Peyer's patch (tissue), 4 donors: ENCODE measurements around the gene KRT7. TPM values are rescaled to one million over a fixed set of nuclear protein-coding genes. Genes with fewer than 3 reads are reported as not detected.

Source experiments
- DNase-seq, 3 donors: peaks; one replicate each; pipeline ENCODE4 v3.0.0-alpha.2; 2017 to 2019
- H3K27ac ChIP-seq, 4 donors: fragments of 200-600 bp; sonication (generic); one replicate each; pipeline ENCODE4 v1.5.1; 2016 to 2019
- H3K27me3 ChIP-seq, 2 donors: fragments of 200-600 bp; sonication (generic); one replicate each; pipeline ENCODE4 v1.5.1; 2019
- H3K36me3 ChIP-seq, 3 donors: fragments of 200-600 bp; sonication (generic); one replicate each; pipeline ENCODE4 v1.5.1; 2016 to 2019
- H3K4me1 ChIP-seq, 4 donors: fragments of 200-600 bp; sonication (generic); one replicate each; pipeline ENCODE4 v1.5.1; 2016 to 2019
- H3K4me3 ChIP-seq, 4 donors: fragments of 200-600 bp; sonication (generic); 1 replicate in 3 of 4; 2 replicates in 1 of 4; pipeline ENCODE4 v1.5.1; 2016 to 2019; ENCODE audit warnings: mild to moderate bottlenecking in 1 of 4
- H3K9me3 ChIP-seq, 4 donors: fragments of 200-600 bp; sonication (generic); one replicate each; pipeline ENCODE4 v1.5.1; 2016 to 2019; ENCODE audit warnings: mild to moderate bottlenecking in 1 of 4
- POLR2A ChIP-seq, 2 donors: fragments of 450-650 bp; IDR thresholded peaks; one replicate each; pipeline ENCODE4 v1.5.1; 2017; ENCODE audit warnings: antibody characterized with exemption in 2 of 2, mild to moderate bottlenecking in 2 of 2, moderate library complexity in 2 of 2
- total RNA-seq, 4 donors: library from RNA; depleted of rRNA; stranded (reverse); fragments of >200 nt; gene quantifications; one replicate each; pipeline ENCODE4 v1.1.0, GENCODE V29; 2016
- TF ChIP-seq, protein P1 (sequence below), 6 experiments: fragments of 450-650 bp in 4 of 6; fragments of 200-600 bp in 2 of 6; sonication (generic) in 1 of 6; IDR thresholded peaks; one replicate each; pipeline ENCODE4 v1.5.1; 2017 to 2019; ENCODE audit warnings: antibody characterized with exemption in 6 of 6, mild to moderate bottlenecking in 3 of 6, moderate library complexity in 1 of 6

The KRT7 gene
- total RNA-seq, 4 donors from 2014 or later = 0.67 to 1.2 TPM; not detected in 2

DNA sequence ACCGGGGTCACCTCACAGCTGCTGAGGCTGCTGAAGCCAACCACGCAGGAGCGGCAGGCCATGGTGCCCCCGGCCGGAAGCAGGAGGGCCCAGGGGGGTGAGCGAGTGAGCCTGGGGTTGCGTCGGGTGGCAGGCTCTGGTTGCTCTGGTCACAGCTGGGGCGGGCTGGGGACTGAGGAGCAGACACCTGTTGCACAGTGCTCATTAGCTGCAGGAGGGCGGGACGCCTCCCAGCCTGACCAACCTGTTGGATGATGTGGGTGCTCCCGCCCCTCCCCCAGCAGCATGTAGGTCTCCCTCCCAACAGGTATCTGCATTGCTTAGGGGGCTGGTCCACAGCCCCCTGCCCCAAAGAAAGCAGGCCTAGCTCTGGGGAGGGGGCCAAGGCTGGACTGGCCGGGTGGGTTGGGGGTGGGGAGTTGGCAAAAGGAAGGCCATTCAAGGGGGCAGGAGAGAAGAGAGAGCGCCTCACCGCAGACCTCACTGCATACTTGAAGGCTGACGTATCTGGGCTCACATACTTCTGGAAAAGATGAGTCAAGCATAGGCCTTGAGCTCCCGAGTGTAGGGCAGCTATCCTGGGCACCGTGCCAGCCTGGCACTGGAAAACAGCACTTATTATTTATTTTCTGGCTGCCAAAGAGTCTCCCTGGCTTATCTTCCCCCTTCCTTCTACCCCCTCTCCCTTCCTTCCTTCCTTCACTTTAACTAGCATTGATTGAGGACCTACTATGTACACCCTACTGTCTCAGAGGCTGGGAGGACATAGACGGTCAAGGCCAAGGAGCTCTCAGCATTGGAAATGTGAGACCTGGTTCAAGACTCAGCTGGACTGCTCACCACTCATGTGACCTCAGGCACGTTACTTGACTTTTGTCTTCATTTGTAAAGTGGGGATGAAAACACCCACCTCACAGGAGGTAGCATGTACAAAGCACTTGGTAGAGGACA lies 40.9 kb upstream of the KRT7 start, which contains the start of gene KRT80:
Gene KRT80 (minus strand): TSS at position 174 of the 951 bp plus-strand sequence. CDS start 112 bp downstream, at position 62.
- TF ChIP-seq, protein P1, sequence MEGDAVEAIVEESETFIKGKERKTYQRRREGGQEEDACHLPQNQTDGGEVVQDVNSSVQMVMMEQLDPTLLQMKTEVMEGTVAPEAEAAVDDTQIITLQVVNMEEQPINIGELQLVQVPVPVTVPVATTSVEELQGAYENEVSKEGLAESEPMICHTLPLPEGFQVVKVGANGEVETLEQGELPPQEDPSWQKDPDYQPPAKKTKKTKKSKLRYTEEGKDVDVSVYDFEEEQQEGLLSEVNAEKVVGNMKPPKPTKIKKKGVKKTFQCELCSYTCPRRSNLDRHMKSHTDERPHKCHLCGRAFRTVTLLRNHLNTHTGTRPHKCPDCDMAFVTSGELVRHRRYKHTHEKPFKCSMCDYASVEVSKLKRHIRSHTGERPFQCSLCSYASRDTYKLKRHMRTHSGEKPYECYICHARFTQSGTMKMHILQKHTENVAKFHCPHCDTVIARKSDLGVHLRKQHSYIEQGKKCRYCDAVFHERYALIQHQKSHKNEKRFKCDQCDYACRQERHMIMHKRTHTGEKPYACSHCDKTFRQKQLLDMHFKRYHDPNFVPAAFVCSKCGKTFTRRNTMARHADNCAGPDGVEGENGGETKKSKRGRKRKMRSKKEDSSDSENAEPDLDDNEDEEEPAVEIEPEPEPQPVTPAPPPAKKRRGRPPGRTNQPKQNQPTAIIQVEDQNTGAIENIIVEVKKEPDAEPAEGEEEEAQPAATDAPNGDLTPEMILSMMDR (IDR thresholded peaks at IDR 0.05) = no peak
- peak in 1 of 2 donors; percentile 21 for TF ChIP-seq POLR2A (IDR thresholded peaks at IDR 0.05)
- Histone ChIP-seq H3K27me3 (no peaks in the 10 kb centered on the region), H3K4me1 (peaks cover 0 to 25% (median 3%) of the 10 kb centered on the region in 4 donors), H3K9me3 (no peaks in the 10 kb centered on the region), H3K4me3 (peak within 1 kb of the TSS in 1 of 4 donors; percentile 20), H3K36me3 (no peaks in the 10 kb centered on the region), H3K27ac (peak within 1 kb of the TSS in 2 of 4 donors; percentile 72 to 82)
- peak; percentile 25 to 91 (median 88) for DNase-seq

DNA sequence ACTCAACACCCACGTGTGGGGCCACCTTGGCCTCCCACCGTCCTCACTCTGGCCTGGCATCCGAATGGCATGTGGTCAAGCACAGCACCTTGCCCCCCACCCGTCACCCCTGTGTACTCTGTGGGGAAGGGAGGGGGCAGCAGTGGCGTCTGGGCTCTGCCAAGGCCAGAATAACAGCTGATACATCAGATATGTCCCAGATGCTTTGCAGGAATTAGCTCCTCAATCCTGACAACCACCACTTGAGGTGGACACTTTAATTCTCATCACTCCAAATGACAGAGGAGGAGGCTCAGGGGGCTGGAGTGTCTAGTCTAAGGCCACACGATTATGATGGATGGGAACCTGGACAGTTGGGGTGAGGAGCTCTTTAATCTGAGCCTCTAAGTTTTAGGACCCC lies 39.5 kb upstream of the KRT7 start:
- no peaks in the 10 kb centered on the region for H3K9me3 ChIP-seq
- no peak overlapping the region for H3K4me3 ChIP-seq
- no peak for TF ChIP-seq POLR2A (IDR thresholded peaks at IDR 0.05)
- TF ChIP-seq, protein P1 (IDR thresholded peaks at IDR 0.05) = no peak
- no peak for DNase-seq
- no peaks in the 10 kb centered on the region for H3K27me3 ChIP-seq
- no peak overlapping the region for H3K27ac ChIP-seq
- no peaks in the 10 kb centered on the region for H3K36me3 ChIP-seq
- peaks cover 0 to 25% (median 3%) of the 10 kb centered on the region in 4 donors for H3K4me1 ChIP-seq

DNA sequence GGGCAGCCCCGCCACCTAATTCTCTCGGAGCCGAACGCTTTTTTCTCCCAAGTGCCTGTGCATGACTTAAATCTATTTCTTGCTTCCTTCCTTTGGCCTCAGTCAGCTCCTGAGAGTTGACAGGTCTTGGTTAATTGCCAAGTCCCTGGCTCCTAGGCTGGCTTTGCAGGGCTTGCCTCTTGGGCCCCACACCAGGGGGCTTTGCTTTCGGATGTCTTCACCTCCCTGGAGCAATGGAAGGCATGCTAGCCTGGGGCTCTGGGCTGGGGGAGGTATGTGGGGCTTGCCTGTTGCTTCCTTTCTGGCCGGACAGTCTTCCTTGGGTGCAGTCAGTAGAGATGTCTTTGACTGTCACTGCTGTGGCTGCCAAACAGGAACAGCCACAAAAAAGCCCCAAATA lies 39.1 kb upstream of the KRT7 start:
- H3K27ac ChIP-seq = no peak overlapping the region
- peaks cover 0 to 25% (median 3%) of the 10 kb centered on the region in 4 donors for H3K4me1 ChIP-seq
- no peak overlapping the region for H3K4me3 ChIP-seq
- no peaks in the 10 kb centered on the region for H3K27me3 ChIP-seq
- TF ChIP-seq, protein P1 (IDR thresholded peaks at IDR 0.05) = no peak
- TF ChIP-seq POLR2A (IDR thresholded peaks at IDR 0.05) = no peak
- no peaks in the 10 kb centered on the region for H3K9me3 ChIP-seq
- DNase-seq = no peak
- H3K36me3 ChIP-seq = no peaks in the 10 kb centered on the region

DNA sequence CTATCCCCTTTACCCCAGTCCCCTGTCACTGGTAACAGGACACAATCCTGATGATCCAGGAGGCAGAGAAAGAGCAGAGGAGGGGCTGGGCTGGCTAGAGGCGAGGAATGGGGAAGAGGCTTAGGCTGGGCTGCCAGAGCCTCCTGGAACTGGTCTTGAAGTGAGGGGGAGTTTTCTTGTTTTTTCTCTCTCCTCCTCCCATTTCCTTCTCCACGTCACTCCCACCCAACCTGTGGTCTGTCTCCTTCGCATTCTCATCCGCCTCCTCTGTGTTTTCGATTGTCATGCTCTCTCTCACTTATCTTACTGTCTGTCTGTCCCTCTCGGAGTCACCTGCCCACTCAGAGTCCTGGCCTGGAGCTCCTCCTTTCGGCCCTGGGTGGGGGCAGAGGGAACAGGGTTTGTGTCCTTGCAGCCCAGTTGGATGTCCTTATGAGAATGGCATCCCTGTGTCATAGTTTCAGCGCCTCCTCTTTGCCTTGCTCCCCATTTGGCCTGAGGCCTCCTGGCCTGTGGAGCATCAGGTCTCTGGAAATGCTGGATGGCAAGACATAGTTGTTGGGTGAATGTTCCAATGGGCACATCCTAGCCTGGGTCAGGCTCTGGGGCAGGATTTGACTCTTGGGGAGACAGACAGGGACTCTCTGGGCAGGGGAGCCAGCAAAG lies 37.8 kb upstream of the KRT7 start:
- no peaks in the 10 kb centered on the region for H3K9me3 ChIP-seq
- no peaks in the 10 kb centered on the region for H3K36me3 ChIP-seq
- no peak overlapping the region for H3K27ac ChIP-seq
- TF ChIP-seq, protein P1 (IDR thresholded peaks at IDR 0.05) = no peak
- no peak for TF ChIP-seq POLR2A (IDR thresholded peaks at IDR 0.05)
- no peak for DNase-seq
- peaks cover 0 to 25% (median 3%) of the 10 kb centered on the region in 4 donors for H3K4me1 ChIP-seq
- H3K27me3 ChIP-seq = no peaks in the 10 kb centered on the region
- H3K4me3 ChIP-seq = no peak overlapping the region

DNA sequence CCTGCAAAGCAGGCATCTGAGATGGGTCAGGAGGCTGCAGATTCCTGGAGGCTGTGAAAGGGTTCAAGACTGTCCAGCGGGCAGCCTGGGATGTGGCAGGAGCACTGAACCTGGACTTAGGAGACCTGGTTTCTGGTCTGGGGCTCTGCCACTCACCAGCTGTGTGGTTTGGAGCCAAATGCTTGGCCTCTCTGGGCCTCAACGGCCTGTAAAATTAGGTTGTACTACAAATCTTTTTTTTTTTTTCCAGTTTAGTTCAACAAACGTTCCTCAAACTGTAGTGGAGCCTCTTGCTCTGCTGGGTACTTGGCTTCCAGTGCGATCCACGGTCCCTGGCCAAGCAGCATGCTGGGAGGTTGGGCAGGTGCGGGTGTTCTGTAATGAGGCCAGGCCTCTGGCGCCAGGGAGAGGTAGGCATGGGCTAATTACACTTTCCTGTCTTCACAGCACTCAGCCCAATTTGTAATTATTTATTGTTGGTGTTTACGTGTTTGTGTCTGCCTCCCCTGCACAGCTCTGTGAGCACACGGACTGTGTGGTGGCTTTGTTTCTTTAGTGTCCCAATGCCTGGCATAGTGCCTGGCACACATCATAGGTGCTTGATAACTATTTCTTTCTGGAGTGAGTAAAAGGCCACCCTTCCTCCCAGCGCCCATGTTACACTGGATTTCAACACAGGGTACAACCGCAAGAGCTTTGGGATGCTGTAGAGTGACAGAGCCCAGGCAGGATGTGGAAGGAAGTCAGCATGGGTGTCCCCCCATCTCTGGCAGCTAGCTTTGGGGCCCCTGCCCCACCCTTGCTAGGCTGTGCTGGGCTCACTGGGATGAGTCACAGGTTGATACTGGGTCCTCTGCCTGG lies 35.4 kb upstream of the KRT7 start:
- Histone ChIP-seq H3K27ac (no peak overlapping the region), H3K9me3 (no peaks in the 10 kb centered on the region), H3K36me3 (no peaks in the 10 kb centered on the region), H3K4me3 (no peak overlapping the region), H3K4me1 (peaks cover 0 to 15% (median 0%) of the 10 kb centered on the region in 4 donors), H3K27me3 (no peaks in the 10 kb centered on the region)
- TF ChIP-seq, protein P1 (IDR thresholded peaks at IDR 0.05) = no peak
- no peak for TF ChIP-seq POLR2A (IDR thresholded peaks at IDR 0.05)
- no peak for DNase-seq
